ENCODE results near the gene KRTAP20-1. TPM values are rescaled to one million over a fixed set of nuclear protein-coding genes. Genes with fewer than 3 reads are reported as not detected.

Gene KRTAP20-1
- total RNA-seq, 4 donors from 2014 or later: not detected

DNA sequence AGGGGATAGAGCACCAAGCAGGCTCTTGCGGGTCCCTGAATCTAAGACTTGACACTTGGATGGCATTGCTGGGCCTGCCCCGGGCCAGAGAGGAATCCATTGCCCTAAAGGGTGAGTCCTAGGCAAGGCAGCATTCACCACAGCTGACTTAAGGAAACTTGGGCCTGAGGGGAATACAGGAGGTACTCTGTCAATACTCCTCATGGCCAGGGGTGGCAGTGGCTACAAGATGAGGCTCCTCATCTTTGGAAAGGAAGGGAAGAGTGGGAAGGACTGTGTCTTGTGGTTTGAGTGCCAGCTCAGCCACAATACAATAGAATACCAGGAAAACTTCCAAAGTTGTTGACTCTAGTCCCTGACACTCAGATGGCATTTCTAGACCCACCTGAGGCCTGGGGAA lies 10.3 kb upstream of the KRTAP20-1 start:
- no peak for TF ChIP-seq POLR2A (IDR thresholded peaks at IDR 0.05)
- TF ChIP-seq, protein P1, sequence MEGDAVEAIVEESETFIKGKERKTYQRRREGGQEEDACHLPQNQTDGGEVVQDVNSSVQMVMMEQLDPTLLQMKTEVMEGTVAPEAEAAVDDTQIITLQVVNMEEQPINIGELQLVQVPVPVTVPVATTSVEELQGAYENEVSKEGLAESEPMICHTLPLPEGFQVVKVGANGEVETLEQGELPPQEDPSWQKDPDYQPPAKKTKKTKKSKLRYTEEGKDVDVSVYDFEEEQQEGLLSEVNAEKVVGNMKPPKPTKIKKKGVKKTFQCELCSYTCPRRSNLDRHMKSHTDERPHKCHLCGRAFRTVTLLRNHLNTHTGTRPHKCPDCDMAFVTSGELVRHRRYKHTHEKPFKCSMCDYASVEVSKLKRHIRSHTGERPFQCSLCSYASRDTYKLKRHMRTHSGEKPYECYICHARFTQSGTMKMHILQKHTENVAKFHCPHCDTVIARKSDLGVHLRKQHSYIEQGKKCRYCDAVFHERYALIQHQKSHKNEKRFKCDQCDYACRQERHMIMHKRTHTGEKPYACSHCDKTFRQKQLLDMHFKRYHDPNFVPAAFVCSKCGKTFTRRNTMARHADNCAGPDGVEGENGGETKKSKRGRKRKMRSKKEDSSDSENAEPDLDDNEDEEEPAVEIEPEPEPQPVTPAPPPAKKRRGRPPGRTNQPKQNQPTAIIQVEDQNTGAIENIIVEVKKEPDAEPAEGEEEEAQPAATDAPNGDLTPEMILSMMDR (IDR thresholded peaks at IDR 0.05): no peak
- intact Hi-C loops (cut with DNase I): no loop called here
- no peaks in the 10 kb centered on the region for H3K27me3 ChIP-seq
- DNase-seq: no peak
- 93% methylated on average over 2 of the region's 2 CpGs; no CpG with 5 or more reads in 1 of the 2 donors for WGBS, 2 donors
- H3K9me3 ChIP-seq: peaks cover 0 to 4% (median 0%) of the 10 kb centered on the region in 3 donors
- no peak overlapping the region for H3K4me3 ChIP-seq
- no peaks in the 10 kb centered on the region for H3K4me1 ChIP-seq
- H3K27ac ChIP-seq: no peak overlapping the region
- H3K36me3 ChIP-seq: no peaks in the 10 kb centered on the region

- Histone ChIP-seq H3K9me3 (no peaks in the 10 kb centered on the region), H3K27me3 (no peaks in the 10 kb centered on the region), H3K4me1 (no peaks in the 10 kb centered on the region), H3K4me3 (no peak overlapping the region), H3K27ac (no peak overlapping the region), H3K36me3 (no peaks in the 10 kb centered on the region)
- no peak for DNase-seq
- 53 to 68% methylated on average over 2 of the region's 2 CpGs for WGBS, 2 donors
- TF ChIP-seq POLR2A (IDR thresholded peaks at IDR 0.05): no peak
- TF ChIP-seq, protein P1 (IDR thresholded peaks at IDR 0.05): no peak
- intact Hi-C loops (cut with DNase I): no loop called here
Observed at GRCh38 chr21:30612132-30612531, 4.1 kb upstream of the KRTAP20-1 start.

DNA sequence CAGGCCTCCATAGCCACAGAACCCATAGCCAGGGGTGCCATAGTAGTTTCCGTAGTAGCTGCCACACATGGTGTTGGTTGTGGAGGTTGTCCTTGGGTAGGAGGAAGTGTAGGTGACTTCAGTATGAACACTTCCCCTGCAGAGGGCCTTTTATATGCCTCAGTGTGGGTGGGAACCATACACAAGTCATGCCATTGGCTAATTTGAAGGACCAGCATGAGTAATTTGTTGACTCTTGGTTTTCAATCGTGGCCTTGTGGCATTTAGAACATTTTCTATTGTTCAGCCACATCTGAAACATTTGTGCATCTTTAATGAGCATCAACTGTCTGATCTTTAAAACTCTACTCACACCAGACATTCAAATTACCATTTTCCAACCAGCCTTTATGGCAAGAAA lies 2.4 kb upstream of the KRTAP20-1 start, which contains the start of gene KRTAP6-1:
TSS of gene KRTAP6-1 (minus strand) at position 95 of the 400 bp plus-strand sequence. CDS start at position 69, 26 bp downstream.
- Histone ChIP-seq H3K9me3 (no peaks in the 10 kb centered on the region), H3K27me3 (no peaks in the 10 kb centered on the region), H3K36me3 (no peaks in the 10 kb centered on the region), H3K4me3 (no peak within 1 kb of the TSS), H3K4me1 (no peaks in the 10 kb centered on the region), H3K27ac (no peak within 1 kb of the TSS)
- intact Hi-C loops (cut with DNase I): no loop called here
- WGBS, 2 donors: 61 to 65% methylated on average over 2 of the region's 2 CpGs
- TF ChIP-seq, protein P1 (IDR thresholded peaks at IDR 0.05): no peak
- no peak for TF ChIP-seq POLR2A (IDR thresholded peaks at IDR 0.05)
- DNase-seq: no peak

DNA sequence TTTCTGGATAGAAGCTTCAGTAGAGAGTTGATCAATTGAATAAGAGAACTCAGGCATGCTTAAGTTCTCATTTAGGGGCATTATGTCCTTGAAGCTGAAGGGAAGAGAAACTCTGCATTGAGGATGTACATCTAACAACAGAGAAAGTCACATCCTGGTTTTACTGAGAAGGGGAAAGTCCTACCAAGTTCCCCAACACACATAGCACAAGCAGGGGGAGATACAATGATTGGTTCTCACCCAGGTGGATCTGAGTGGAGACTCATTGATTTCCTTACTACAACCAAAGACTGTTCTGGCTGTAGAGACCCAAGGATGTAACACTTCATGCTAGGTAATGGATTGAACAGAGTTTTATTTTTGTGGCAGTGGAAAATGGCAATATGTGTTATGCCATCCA lies 1.0 kb upstream of the KRTAP20-1 start:
- no peaks in the 10 kb centered on the region for H3K9me3 ChIP-seq
- no peaks in the 10 kb centered on the region for H3K4me1 ChIP-seq
- no peak overlapping the region for H3K4me3 ChIP-seq
- DNase-seq: no peak
- intact Hi-C loops (cut with DNase I): no loop called here
- no peaks in the 10 kb centered on the region for H3K36me3 ChIP-seq
- no peaks in the 10 kb centered on the region for H3K27me3 ChIP-seq
- no peak overlapping the region for H3K27ac ChIP-seq
- no peak for TF ChIP-seq POLR2A (IDR thresholded peaks at IDR 0.05)
- TF ChIP-seq, protein P1 (IDR thresholded peaks at IDR 0.05): no peak

- Histone ChIP-seq H3K4me3 (no peak overlapping the region), H3K27ac (no peak overlapping the region)
- TF ChIP-seq, protein P1 (IDR thresholded peaks at IDR 0.05): no peak
- no peak for TF ChIP-seq POLR2A (IDR thresholded peaks at IDR 0.05)
Observed at GRCh38 chr21:30620080-30620479, 3.9 kb downstream of the KRTAP20-1 start.

More at GRCh38 chr21:30620080-30620479, 3.9 kb downstream of the KRTAP20-1 start:
- H3K27me3 ChIP-seq: no peaks in the 10 kb centered on the region
- peaks cover 0 to 13% (median 0%) of the 10 kb centered on the region in 3 donors for H3K9me3 ChIP-seq
- intact Hi-C loops (cut with DNase I): no loop called here
- H3K36me3 ChIP-seq: no peaks in the 10 kb centered on the region
- no peaks in the 10 kb centered on the region for H3K4me1 ChIP-seq
- no peak for DNase-seq

All from esophagus squamous epithelium (tissue), 5 donors.